ENCODE results near the gene PDE8A. TPM values are rescaled to one million over a fixed set of nuclear protein-coding genes. Genes with fewer than 3 reads are reported as not detected.

PDE8A gene
- total RNA-seq, 1 donor from 2014 or later, result 8.6 TPM

- peaks cover 26% of the 10 kb centered on the region for H3K4me1 Mint-ChIP-seq
- no peak overlapping the region for H3K27ac Mint-ChIP-seq (ENCODE audit: unreplicated experiment)
- no peaks in the 10 kb centered on the region for H3K27me3 Mint-ChIP-seq (ENCODE audit: low read depth)
- no peak overlapping the region for H3K4me3 Mint-ChIP-seq
- TF ChIP-seq CTCF (conservative IDR thresholded peaks at IDR 0.05), result no peak
- H3K9me3 Mint-ChIP-seq, result peaks cover 2% of the 10 kb centered on the region
- H3K36me3 Mint-ChIP-seq (ENCODE audit: low read depth), result no peaks in the 10 kb centered on the region
- DNase-seq (ENCODE audit: low read depth, low spot score), result no peak
Measured at GRCh38 chr15:85028416-85028815, 46.8 kb downstream of the PDE8A start.

GRCh38 chr15:85029221-85029620 lies 47.6 kb downstream of the PDE8A start:
- no peak overlapping the region for H3K4me3 Mint-ChIP-seq
- no peak for DNase-seq (ENCODE audit: low read depth, low spot score)
- no peaks in the 10 kb centered on the region for H3K36me3 Mint-ChIP-seq (ENCODE audit: low read depth)
- no peaks in the 10 kb centered on the region for H3K27me3 Mint-ChIP-seq (ENCODE audit: low read depth)
- peaks cover 22% of the 10 kb centered on the region for H3K4me1 Mint-ChIP-seq
- no peaks in the 10 kb centered on the region for H3K9me3 Mint-ChIP-seq
- no peak overlapping the region for H3K27ac Mint-ChIP-seq (ENCODE audit: unreplicated experiment)
- TF ChIP-seq CTCF (conservative IDR thresholded peaks at IDR 0.05), result no peak

GRCh38 chr15:85030301-85030929 lies 48.8 kb downstream of the PDE8A start:
- Mint-ChIP-seq H3K9me3 (no peaks in the 10 kb centered on the region), H3K4me1 (peaks cover 16% of the 10 kb centered on the region), H3K36me3 (ENCODE audit: low read depth) (no peaks in the 10 kb centered on the region), H3K4me3 (no peak overlapping the region), H3K27ac (ENCODE audit: unreplicated experiment) (no peak overlapping the region), H3K27me3 (ENCODE audit: low read depth) (no peaks in the 10 kb centered on the region)
- DNase-seq (ENCODE audit: low read depth, low spot score), result no peak
- TF ChIP-seq CTCF (conservative IDR thresholded peaks at IDR 0.05), result no peak

GRCh38 chr15:85031086-85031943 lies 49.7 kb downstream of the PDE8A start:
- no peak for TF ChIP-seq CTCF (conservative IDR thresholded peaks at IDR 0.05)
- Mint-ChIP-seq H3K36me3 (ENCODE audit: low read depth) (no peaks in the 10 kb centered on the region), H3K27me3 (ENCODE audit: low read depth) (no peaks in the 10 kb centered on the region), H3K9me3 (no peaks in the 10 kb centered on the region), H3K4me3 (no peak overlapping the region), H3K4me1 (peaks cover 11% of the 10 kb centered on the region), H3K27ac (ENCODE audit: unreplicated experiment) (no peak overlapping the region)
- DNase-seq (ENCODE audit: low read depth, low spot score), result no peak

- peaks cover 10% of the 10 kb centered on the region for H3K4me1 Mint-ChIP-seq
- no peak for TF ChIP-seq CTCF (conservative IDR thresholded peaks at IDR 0.05)
- no peaks in the 10 kb centered on the region for H3K27me3 Mint-ChIP-seq (ENCODE audit: low read depth)
- no peak overlapping the region for H3K4me3 Mint-ChIP-seq
- no peak overlapping the region for H3K27ac Mint-ChIP-seq (ENCODE audit: unreplicated experiment)
- no peaks in the 10 kb centered on the region for H3K9me3 Mint-ChIP-seq
- no peaks in the 10 kb centered on the region for H3K36me3 Mint-ChIP-seq (ENCODE audit: low read depth)
- no peak for DNase-seq (ENCODE audit: low read depth, low spot score)
Measured at GRCh38 chr15:85031944-85032558, 50.4 kb downstream of the PDE8A start.
